ENCODE results near the gene FCN3. TPM values are rescaled to one million over a fixed set of nuclear protein-coding genes. Genes with fewer than 3 reads are reported as not detected.

The FCN3 gene
- total and polyA plus RNA-seq, 2 of the 4 experiments (the other 2 are of a cell fraction), result not detected

DNA sequence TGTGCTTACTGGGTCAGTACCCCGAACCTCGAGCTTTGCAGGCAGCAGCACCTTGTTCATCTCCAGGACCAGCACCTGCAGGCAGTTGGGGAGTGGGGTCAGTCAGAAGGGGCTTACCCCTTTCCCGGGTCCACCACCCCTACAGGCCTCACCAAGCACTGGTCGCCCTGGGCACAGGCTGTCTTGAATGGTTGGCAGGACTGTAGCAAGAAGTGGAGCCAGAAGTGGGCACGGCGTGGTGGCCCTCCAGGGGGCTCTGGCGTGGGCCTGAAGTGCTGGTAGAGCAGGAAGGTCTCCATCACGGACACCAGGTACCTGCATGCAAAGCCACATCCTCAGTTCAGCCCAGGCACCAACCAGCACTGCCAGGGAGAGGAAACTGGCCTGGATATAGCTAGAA is 13.1 kb downstream of the FCN3 start:
- H3K4me3 ChIP-seq (ENCODE audit: insufficient read depth, low read depth, low read length), result no peak overlapping the region
- H4K8ac ChIP-seq (ENCODE audit: low read depth in 2 of 2, low read length in 2 of 2), result no peak overlapping the region
- H3K79me1 ChIP-seq (ENCODE audit: low read depth in 1 of 2, low read length in 2 of 2), result peaks cover 6 to 13% of the 10 kb centered on the region in 2 experiments; a peak in 3 of 4 replicates
- POLR2A ChIA-PET (ENCODE audit: unreplicated experiment), result no interaction called here
- BruUV-seq (replicated peaks), result no TSS peak
- no peak overlapping the region for H3K27ac ChIP-seq (ENCODE audit: insufficient read depth, low read length)
- no peak overlapping the region for H3K4ac ChIP-seq (ENCODE audit: low read depth, low read length)
- TF ChIP-seq MAFK (IDR thresholded peaks at IDR 0.05; ENCODE audit: low read depth, low read length) (no peak), RFX5 (IDR thresholded peaks at IDR 0.05; ENCODE audit: low read depth, low read length) (no peak), FOS (IDR thresholded peaks at IDR 0.05; ENCODE audit: low read depth, low read length) (no peak), POLR2A (IDR thresholded peaks at IDR 0.05; ENCODE audit: low read depth, low read length) (no peak), NFE2L2 (IDR thresholded peaks at IDR 0.05; ENCODE audit: low read depth, low read length) (no peak), RAD21 (IDR thresholded peaks at IDR 0.05; ENCODE audit: low read length) (no peak), SMC3 (IDR thresholded peaks at IDR 0.05; ENCODE audit: low read depth, low read length) (no peak), BHLHE40 (IDR thresholded peaks at IDR 0.05; ENCODE audit: low read depth, low read length) (no peak), CHD1 (IDR thresholded peaks at IDR 0.05; ENCODE audit: low read depth, low read length) (no peak), CEBPB (IDR thresholded peaks at IDR 0.05; ENCODE audit: low read depth, low read length) (no peak), MAZ (IDR thresholded peaks at IDR 0.05; ENCODE audit: borderline replicate concordance, low read depth, low read length) (no peak), RCOR1 (IDR thresholded peaks at IDR 0.05; ENCODE audit: insufficient replicate concordance, low read length) (no peak), MXI1 (IDR thresholded peaks at IDR 0.05; ENCODE audit: borderline replicate concordance, low read depth, low read length) (no peak)
- TF ChIP-seq, protein P1, sequence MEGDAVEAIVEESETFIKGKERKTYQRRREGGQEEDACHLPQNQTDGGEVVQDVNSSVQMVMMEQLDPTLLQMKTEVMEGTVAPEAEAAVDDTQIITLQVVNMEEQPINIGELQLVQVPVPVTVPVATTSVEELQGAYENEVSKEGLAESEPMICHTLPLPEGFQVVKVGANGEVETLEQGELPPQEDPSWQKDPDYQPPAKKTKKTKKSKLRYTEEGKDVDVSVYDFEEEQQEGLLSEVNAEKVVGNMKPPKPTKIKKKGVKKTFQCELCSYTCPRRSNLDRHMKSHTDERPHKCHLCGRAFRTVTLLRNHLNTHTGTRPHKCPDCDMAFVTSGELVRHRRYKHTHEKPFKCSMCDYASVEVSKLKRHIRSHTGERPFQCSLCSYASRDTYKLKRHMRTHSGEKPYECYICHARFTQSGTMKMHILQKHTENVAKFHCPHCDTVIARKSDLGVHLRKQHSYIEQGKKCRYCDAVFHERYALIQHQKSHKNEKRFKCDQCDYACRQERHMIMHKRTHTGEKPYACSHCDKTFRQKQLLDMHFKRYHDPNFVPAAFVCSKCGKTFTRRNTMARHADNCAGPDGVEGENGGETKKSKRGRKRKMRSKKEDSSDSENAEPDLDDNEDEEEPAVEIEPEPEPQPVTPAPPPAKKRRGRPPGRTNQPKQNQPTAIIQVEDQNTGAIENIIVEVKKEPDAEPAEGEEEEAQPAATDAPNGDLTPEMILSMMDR (conservative IDR thresholded peaks at IDR 0.05; ENCODE audit: low read depth, low read length), result no peak
- TF ChIP-seq, protein P2, sequence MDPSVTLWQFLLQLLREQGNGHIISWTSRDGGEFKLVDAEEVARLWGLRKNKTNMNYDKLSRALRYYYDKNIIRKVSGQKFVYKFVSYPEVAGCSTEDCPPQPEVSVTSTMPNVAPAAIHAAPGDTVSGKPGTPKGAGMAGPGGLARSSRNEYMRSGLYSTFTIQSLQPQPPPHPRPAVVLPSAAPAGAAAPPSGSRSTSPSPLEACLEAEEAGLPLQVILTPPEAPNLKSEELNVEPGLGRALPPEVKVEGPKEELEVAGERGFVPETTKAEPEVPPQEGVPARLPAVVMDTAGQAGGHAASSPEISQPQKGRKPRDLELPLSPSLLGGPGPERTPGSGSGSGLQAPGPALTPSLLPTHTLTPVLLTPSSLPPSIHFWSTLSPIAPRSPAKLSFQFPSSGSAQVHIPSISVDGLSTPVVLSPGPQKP (IDR thresholded peaks at IDR 0.05; ENCODE audit: borderline replicate concordance, low read depth, low read length), result no peak
- TF ChIP-seq, protein P3, sequence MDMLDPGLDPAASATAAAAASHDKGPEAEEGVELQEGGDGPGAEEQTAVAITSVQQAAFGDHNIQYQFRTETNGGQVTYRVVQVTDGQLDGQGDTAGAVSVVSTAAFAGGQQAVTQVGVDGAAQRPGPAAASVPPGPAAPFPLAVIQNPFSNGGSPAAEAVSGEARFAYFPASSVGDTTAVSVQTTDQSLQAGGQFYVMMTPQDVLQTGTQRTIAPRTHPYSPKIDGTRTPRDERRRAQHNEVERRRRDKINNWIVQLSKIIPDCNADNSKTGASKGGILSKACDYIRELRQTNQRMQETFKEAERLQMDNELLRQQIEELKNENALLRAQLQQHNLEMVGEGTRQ (IDR thresholded peaks at IDR 0.05; ENCODE audit: low read depth, low read length), result no peak
- H2AK9ac ChIP-seq (replicated peaks; ENCODE audit: low read depth, low read length, poor library complexity), result no peak overlapping the region
- H2BK120ac ChIP-seq (ENCODE audit: low read depth, low read length), result no peak overlapping the region
- dilution Hi-C loops (cut with HindIII; ENCODE audit: low sequenced_read_pairs, unreplicated experiment), result no loop called here
- CTCF ChIA-PET, result no interaction called here
- H2AK5ac ChIP-seq (ENCODE audit: low read depth, low read length), result no peak overlapping the region
- intact Hi-C loops (cut with micrococcal nuclease), result no loop called here
- in situ Hi-C loops (cut with MboI; ENCODE audit: low sequenced_read_pairs), result no loop called here
- no peak overlapping the region for H2BK20ac ChIP-seq (ENCODE audit: low read depth, low read length)
- no peak overlapping the region for H3K18ac ChIP-seq (ENCODE audit: low read depth, low read length)
- H4K5ac ChIP-seq (ENCODE audit: low read depth, low read length), result no peak overlapping the region
- no peak overlapping the region for H4K91ac ChIP-seq (ENCODE audit: insufficient read depth, low read depth, low read length)
- peaks cover 12% of the 10 kb centered on the region for H3K9me1 ChIP-seq (ENCODE audit: insufficient read depth, low read length)
- no peaks in the 10 kb centered on the region for H3K27me3 ChIP-seq (ENCODE audit: control insufficient read depth, insufficient read depth, low read length)
- H2BK15ac ChIP-seq (ENCODE audit: low read depth, low read length), result no peak overlapping the region
- no peak overlapping the region for H3K14ac ChIP-seq (replicated peaks; ENCODE audit: low read depth, low read length)
- no peak overlapping the region for H3K9ac ChIP-seq (ENCODE audit: low read depth, low read length)
- no peak overlapping the region for H2AFZ ChIP-seq (replicated peaks; ENCODE audit: low read length, poor library complexity)
- DNase-seq (no peak), ATAC-seq (ENCODE audit: low read depth) (no peak)
- no peak overlapping the region for H3K56ac ChIP-seq (ENCODE audit: extremely low read depth, insufficient read depth, low read length)
- peaks cover 7% of the 10 kb centered on the region; the same call in 1 of the 2 replicates for H3K4me1 ChIP-seq (ENCODE audit: control insufficient read depth, insufficient read depth, low read length)
- peaks cover 2% of the 10 kb centered on the region; the same call in 1 of the 2 replicates for H4K20me1 ChIP-seq (ENCODE audit: insufficient read depth, low read length)
- no peaks in the 10 kb centered on the region for H3K9me3 ChIP-seq (ENCODE audit: control insufficient read depth, insufficient read depth, low read length)
- H3K36me3 ChIP-seq (ENCODE audit: control insufficient read depth, insufficient read depth, low read length), result peaks cover 43% of the 10 kb centered on the region
- H3K4me2 ChIP-seq (ENCODE audit: low read depth, low read length), result no peak overlapping the region
- WGBS, 2 experiments (ENCODE audit: extremely low coverage in 2 of 2, insufficient read length in 1 of 2), result no CpG with 5 or more reads among the region's 8 CpGs
- no peak overlapping the region for H3K23ac ChIP-seq (ENCODE audit: low read depth, low read length)
- H2BK5ac ChIP-seq (ENCODE audit: low read depth, low read length, poor library complexity, severe bottlenecking), result no peak overlapping the region
